AG10803 (cell line): ENCODE data around the gene BNIP3.

ENCODE experiments used
- DNase-seq: peaks from one replicate; pipeline ENCODE4 v3.0.0; 2010; ENCODE audit warnings: low read depth
- H3K4me3 ChIP-seq: 2 replicates; pipeline ENCODE4 v1.5.1; 2011; ENCODE audit warnings: mild to moderate bottlenecking, low read length, control low read depth
- TF ChIP-seq, protein P1 (sequence below): conservative IDR thresholded peaks from 2 replicates; pipeline ENCODE4 v1.5.1; 2011; ENCODE audit warnings: mild to moderate bottlenecking, low read length, control low read depth, inconsistent platforms

BNIP3 gene

GRCh38 chr10:131972474-131973071, 9.2 kb downstream of the BNIP3 start:
- H3K4me3 ChIP-seq = no peak overlapping the region
- TF ChIP-seq, protein P1, sequence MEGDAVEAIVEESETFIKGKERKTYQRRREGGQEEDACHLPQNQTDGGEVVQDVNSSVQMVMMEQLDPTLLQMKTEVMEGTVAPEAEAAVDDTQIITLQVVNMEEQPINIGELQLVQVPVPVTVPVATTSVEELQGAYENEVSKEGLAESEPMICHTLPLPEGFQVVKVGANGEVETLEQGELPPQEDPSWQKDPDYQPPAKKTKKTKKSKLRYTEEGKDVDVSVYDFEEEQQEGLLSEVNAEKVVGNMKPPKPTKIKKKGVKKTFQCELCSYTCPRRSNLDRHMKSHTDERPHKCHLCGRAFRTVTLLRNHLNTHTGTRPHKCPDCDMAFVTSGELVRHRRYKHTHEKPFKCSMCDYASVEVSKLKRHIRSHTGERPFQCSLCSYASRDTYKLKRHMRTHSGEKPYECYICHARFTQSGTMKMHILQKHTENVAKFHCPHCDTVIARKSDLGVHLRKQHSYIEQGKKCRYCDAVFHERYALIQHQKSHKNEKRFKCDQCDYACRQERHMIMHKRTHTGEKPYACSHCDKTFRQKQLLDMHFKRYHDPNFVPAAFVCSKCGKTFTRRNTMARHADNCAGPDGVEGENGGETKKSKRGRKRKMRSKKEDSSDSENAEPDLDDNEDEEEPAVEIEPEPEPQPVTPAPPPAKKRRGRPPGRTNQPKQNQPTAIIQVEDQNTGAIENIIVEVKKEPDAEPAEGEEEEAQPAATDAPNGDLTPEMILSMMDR = no peak
- DNase-seq = no peak

- DNase-seq = no peak
- TF ChIP-seq, protein P1 = no peak
- H3K4me3 ChIP-seq = no peak overlapping the region
Observed at GRCh38 chr10:131971591-131971990, 10.1 kb downstream of the BNIP3 start.

DNA sequence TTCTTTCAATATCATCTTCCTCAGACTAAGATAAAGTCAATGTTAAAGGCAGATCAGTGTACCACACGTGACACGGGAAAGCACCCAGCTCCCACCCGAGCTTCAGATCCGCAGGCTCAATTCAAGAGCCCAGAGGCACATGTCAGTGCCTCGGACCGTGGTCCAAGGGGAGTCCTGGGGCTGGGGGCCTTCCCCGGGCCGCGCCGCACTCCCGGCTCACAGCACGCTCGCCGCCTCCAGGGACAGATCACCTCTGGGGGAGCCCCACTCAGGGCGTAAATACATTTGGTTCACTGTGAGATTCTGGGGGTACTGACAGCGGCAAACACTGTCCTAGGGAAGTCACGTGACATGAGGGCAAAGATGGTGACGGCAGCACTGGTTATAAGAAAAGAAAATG, 10.8 kb downstream of the BNIP3 start:
- TF ChIP-seq, protein P1 = no peak

GRCh38 chr10:131968949-131969348, 12.8 kb downstream of the BNIP3 start:
- no peak overlapping the region for H3K4me3 ChIP-seq
- DNase-seq = no peak
- TF ChIP-seq, protein P1 = no peak

More for the DNA sequence above, 10.8 kb downstream of the BNIP3 start:
- no peak for DNase-seq
- no peak overlapping the region for H3K4me3 ChIP-seq

GRCh38 chr10:131964298-131964697, 17.4 kb downstream of the BNIP3 start:
- no peak for DNase-seq
- H3K4me3 ChIP-seq = no peak overlapping the region
- TF ChIP-seq, protein P1 = no peak

- no peak overlapping the region for H3K4me3 ChIP-seq
- no peak for DNase-seq
- TF ChIP-seq, protein P1 = no peak
Observed at GRCh38 chr10:131963811-131964210, 17.9 kb downstream of the BNIP3 start.

DNA sequence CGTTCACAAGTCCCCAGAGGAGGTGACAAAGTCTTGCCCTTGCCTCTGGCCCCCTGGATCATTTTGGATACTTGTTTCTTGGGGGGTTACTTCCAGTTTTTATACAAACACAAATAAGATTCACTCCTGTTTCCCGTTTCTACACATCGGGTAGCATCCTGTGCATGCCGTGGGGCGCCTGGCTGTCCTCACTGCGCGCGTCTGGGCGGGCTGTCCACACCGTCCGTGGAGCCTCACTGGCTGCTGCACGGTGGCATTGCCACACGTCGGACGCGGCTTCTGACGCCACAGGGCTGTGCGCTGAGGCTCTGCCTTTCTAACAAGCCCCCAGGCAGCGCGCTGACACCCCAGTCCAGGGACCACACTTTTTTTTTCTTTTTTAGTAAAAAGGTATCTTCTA, 18.4 kb downstream of the BNIP3 start:
- no peak for DNase-seq
- TF ChIP-seq, protein P1 = no peak
- H3K4me3 ChIP-seq = no peak overlapping the region
